Stomach (tissue), 9 donors: Measurements from ENCODE around the gene CDH26. TPM values are rescaled to one million over a fixed set of nuclear protein-coding genes. Genes with fewer than 3 reads are reported as not detected.

Experiments
- DNase-seq, 2 donors: peaks; one replicate each; pipeline versions ENCODE4 v3.0.0 to v3.0.0-alpha.2; 2013 to 2019
- H3K27ac ChIP-seq, 5 donors: fragments of 200-600 bp in 4 of 5; sonication (generic) in 4 of 5; one replicate each; pipeline ENCODE4 v1.5.1; 2013 to 2019; ENCODE audit warnings: mild to moderate bottlenecking in 1 of 5, moderate library complexity in 1 of 5
- H3K27me3 ChIP-seq, 3 donors: fragments of 200-600 bp; sonication (generic); one replicate each; pipeline ENCODE4 v1.5.1; 2017 to 2019; ENCODE audit warnings: mixed run types in 1 of 3
- H3K36me3 ChIP-seq, 4 donors: fragments of 200-600 bp; sonication (generic); 1 replicate in 3 of 4; 2 replicates in 1 of 4; pipeline ENCODE4 v1.5.1; 2016 to 2019
- H3K4me1 ChIP-seq, 4 donors: fragments of 200-600 bp; sonication (generic); one replicate each; pipeline ENCODE4 v1.5.1; 2016 to 2019
- H3K4me3 ChIP-seq, 4 donors: fragments of 200-600 bp; sonication (generic) in 3 of 4; one replicate each; pipeline ENCODE4 v1.5.1; 2016 to 2019; ENCODE audit warnings: mild to moderate bottlenecking in 1 of 4
- H3K9me3 ChIP-seq, 4 donors: fragments of 200-600 bp; sonication (generic); one replicate each; pipeline ENCODE4 v1.5.1; 2016 to 2019
- CTCF ChIP-seq, 7 experiments: fragments of 450-650 bp in 4 of 7; fragments of 200-600 bp in 3 of 7; sonication (generic) in 3 of 7; IDR thresholded peaks; one replicate each; pipeline ENCODE4 v1.5.1; 2016 to 2019; ENCODE audit warnings: antibody characterized with exemption in 7 of 7, control low read depth in 2 of 7, mild to moderate bottlenecking in 1 of 7
- EP300 ChIP-seq: sonication (generic); formaldehyde crosslinking; IDR thresholded peaks from one replicate; pipeline ENCODE4 v1.6.1; 2017; ENCODE audit warnings: antibody characterized with exemption
- POLR2A ChIP-seq, 4 donors: fragments of 450-650 bp; IDR thresholded peaks; one replicate each; pipeline ENCODE4 v1.6.1; 2016; ENCODE audit warnings: antibody characterized with exemption in 4 of 4, control low read depth in 2 of 4, mild to moderate bottlenecking in 1 of 4, moderate library complexity in 1 of 4
- POLR2AphosphoS5 ChIP-seq, 3 donors: sonication (generic); formaldehyde crosslinking; IDR thresholded peaks; one replicate each; pipeline ENCODE4 v1.6.1; 2016; ENCODE audit warnings: antibody characterized with exemption in 3 of 3
- WGBS, 5 donors: extraction: QIAGEN DNeasy Blood & Tissue Kit in 3 of 5; methylation state at CpG; one replicate each; pipeline versions ENCODE4 v1.1.5 to v1.1.7; 2013 to 2018; 5-methylcytosine and 5-hydroxymethylcytosine counted together
- intact Hi-C: fragments of 100-400 bp; cut with DNase I; formaldehyde crosslinking; loops from one replicate; pipeline ENCODE4 v1.15.1; 2023; ENCODE audit warnings: low total_unique reads
- polyA plus RNA-seq, 3 donors: library from polyadenylated mRNA; stranded (reverse); fragments of 200-250 nt; gene quantifications; one replicate each; pipeline ENCODE4 v1.2.3, GENCODE V29; 2013
- total RNA-seq, 5 donors: library from RNA; depleted of rRNA; stranded (reverse); fragments of >200 nt; gene quantifications; one replicate each; pipeline versions ENCODE4 v1.1.0 to v1.2.3, GENCODE V29; 2014 to 2016
- donor health status: healthy with polysubstance abuse.
- donor health status: Bipolar disorder and iron deficiency.
- donor health status: healthy.

The CDH26 gene
- total and polyA plus RNA-seq, 8 donors = 0.25 to 116 (median 5.8) TPM; not detected in 1

DNA sequence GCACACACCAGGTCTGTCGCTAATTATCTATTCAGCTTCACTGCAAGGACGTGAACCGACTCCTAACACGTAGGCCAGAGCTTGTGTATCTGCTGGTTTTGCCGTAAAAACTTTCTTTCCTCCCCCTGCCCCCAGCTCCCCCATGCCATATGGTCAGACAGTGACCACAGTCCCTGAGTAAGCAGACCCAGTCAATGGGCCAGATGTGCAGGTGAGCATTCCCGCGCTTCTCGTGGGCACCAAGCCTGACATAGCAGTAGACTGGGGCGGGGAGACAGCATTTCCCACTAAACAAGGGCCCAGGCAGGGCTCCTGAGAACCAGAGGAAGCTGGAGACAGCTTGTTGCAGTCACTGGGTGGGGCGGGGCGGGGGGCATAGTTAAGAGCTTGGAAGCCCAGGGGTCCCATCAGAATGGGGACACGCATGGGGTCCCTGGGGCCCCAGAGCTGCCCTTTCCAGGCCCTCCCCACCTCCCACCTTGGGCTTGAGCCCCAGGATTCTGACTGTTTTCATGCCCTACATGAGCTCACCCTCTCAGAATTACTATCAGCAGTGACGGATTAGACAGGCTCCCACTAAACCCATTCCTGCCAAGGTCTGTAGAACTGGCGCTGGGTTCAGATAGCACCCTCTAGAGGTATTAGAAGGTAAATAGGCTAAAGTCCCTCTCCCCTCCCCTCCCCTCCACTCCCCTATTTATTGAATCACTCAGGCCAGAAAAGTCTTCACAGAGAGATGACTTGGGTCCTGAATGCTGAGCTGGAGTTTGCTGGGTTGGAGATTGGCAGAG, 51.8 kb downstream of the CDH26 start:
- WGBS, 5 donors = 82 to 93% (median 90%) methylated on average over 13 to 14 of the region's 14 CpGs
- H3K4me1 ChIP-seq = no peaks in the 10 kb centered on the region
- no peaks in the 10 kb centered on the region for H3K36me3 ChIP-seq
- no peak overlapping the region for H3K4me3 ChIP-seq
- DNase-seq = no peak
- H3K9me3 ChIP-seq = peaks cover 0 to under 1% (median 0%) of the 10 kb centered on the region in 4 donors
- TF ChIP-seq EP300 (no peak), POLR2AphosphoS5 (IDR thresholded peaks at IDR 0.05) (no peak), POLR2A (IDR thresholded peaks at IDR 0.05) (no peak), CTCF (IDR thresholded peaks at IDR 0.05) (no peak)
- intact Hi-C loops = no loop called here
- H3K27me3 ChIP-seq = no peaks in the 10 kb centered on the region
- H3K27ac ChIP-seq = no peak overlapping the region

DNA sequence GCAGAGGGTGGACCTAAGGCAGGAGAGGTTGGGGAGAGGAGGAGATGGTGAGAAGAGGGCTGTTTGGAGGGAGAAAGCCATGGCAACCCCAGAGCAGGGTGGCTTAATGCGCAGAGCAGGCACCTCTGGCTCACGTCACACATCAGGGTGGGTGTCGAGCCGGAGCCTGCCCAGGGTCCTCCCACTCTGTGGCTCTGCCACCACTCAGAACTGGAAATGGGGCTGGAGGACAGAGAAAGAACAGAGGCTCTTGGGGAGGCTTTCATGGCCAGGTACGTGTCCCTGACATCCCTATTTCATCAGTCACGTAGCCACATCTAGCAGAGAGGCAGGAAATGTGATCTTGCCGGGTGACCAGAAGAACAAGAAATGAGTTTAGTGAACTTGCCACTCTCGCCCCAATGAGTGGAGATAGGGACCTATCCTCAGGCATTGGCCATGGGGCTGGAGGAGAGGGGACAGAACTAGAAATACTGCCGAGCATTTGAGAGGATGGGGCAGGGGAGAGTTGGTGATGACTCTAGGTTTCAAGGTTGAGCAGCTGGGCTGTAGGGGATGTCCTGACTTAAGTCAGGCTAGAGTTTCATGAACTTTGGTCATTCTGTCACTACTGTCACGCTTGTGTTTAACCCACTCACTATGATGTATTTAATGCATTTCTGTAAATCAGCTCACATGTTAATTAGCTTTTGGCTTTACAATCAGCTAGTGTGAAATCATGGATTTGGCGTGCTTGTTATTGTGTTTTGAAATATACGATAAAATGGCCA, 52.7 kb downstream of the CDH26 start:
- Histone ChIP-seq H3K4me1 (no peaks in the 10 kb centered on the region), H3K27ac (no peak overlapping the region), H3K36me3 (no peaks in the 10 kb centered on the region), H3K4me3 (no peak overlapping the region), H3K9me3 (peaks cover 0 to 9% (median 2%) of the 10 kb centered on the region in 4 donors), H3K27me3 (no peaks in the 10 kb centered on the region)
- intact Hi-C loops = no loop called here
- WGBS, 5 donors = 89 to 92% (median 92%) methylated on average over 12 of the region's 12 CpGs
- TF ChIP-seq POLR2A (IDR thresholded peaks at IDR 0.05) (no peak), EP300 (no peak), CTCF (IDR thresholded peaks at IDR 0.05) (no peak), POLR2AphosphoS5 (IDR thresholded peaks at IDR 0.05) (no peak)
- no peak for DNase-seq

GRCh38 chr20:60011512-60012507, 53.6 kb downstream of the CDH26 start:
- H3K27me3 ChIP-seq = no peaks in the 10 kb centered on the region
- intact Hi-C loops = no loop called here
- 76 to 87% (median 78%) methylated on average over 14 to 17 of the region's 17 CpGs for WGBS, 5 donors
- no peak overlapping the region for H3K4me3 ChIP-seq
- H3K9me3 ChIP-seq = peaks cover 0 to 12% (median 2%) of the 10 kb centered on the region in 4 donors
- peak in 1 of 2 donors; percentile 41 for DNase-seq
- H3K36me3 ChIP-seq = no peaks in the 10 kb centered on the region
- no peaks in the 10 kb centered on the region for H3K4me1 ChIP-seq
- H3K27ac ChIP-seq = no peak overlapping the region
- TF ChIP-seq POLR2AphosphoS5 (IDR thresholded peaks at IDR 0.05) (no peak), CTCF (IDR thresholded peaks at IDR 0.05) (no peak), POLR2A (IDR thresholded peaks at IDR 0.05) (no peak), EP300 (no peak)
